CD4-positive, alpha-beta T cell treated with Interleukin-1 beta for 1 hour (primary cell): ENCODE measurements around the gene PSMD9.
A peak's percentile ranks its signal among the peaks of the same experiment; 100 is the strongest.
"Not testable (repeated sequence)": the region's sequence is repeated elsewhere in the genome, so short reads cannot be mapped to it uniquely, and the experiment has no call there.

Source experiments
- DNase-seq, 2 donors: peaks; one replicate each; pipeline ENCODE4 v3.0.0-alpha.2; 2020 to 2022

The PSMD9 gene

DNA sequence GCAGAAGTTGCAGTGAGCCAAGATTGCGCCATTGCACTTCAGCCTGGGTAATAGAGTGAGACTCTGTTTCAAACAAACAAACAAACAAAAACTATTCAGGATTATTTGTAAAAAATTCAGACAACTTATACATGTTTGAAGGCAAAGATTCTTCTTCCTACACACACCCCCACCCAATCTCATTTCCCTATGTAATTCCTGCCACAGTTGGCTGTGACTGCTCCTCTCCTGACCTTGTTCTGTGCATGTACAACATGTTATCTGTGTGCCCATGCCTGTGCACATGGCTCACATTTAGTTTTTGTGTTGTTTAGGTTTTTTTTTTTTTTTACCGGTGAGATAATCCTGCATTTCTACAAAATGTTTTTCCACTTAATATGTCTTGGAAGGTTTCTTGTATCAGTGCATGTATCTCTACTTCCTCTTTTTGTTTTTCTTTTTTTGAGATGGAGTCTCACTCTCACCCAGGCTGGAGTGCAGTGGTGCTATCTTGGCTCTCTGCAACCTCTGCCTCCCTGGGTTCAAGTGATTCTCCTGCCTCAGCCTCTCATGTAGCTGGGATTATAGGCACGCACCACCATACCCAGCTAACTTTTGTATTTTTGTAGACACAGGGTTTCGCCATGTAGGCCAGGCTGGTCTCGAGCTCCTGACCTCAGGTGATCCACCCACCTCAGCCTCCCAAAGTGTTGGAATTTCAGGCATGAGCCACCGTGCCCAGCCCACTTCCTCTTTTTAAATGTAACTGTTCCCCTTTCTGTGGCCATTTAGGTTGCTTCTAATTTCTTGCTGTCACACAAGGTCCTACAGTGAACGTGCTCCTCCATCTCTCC lies 38.5 kb downstream of the PSMD9 start:
- peak in 1 of 2 donors; percentile 46 for DNase-seq

- no peak for DNase-seq
Observed at GRCh38 chr12:121927813-121928212, 39.2 kb downstream of the PSMD9 start.

GRCh38 chr12:121929545-121929944 lies 41.0 kb downstream of the PSMD9 start:
- not testable (repeated sequence) for DNase-seq

DNA sequence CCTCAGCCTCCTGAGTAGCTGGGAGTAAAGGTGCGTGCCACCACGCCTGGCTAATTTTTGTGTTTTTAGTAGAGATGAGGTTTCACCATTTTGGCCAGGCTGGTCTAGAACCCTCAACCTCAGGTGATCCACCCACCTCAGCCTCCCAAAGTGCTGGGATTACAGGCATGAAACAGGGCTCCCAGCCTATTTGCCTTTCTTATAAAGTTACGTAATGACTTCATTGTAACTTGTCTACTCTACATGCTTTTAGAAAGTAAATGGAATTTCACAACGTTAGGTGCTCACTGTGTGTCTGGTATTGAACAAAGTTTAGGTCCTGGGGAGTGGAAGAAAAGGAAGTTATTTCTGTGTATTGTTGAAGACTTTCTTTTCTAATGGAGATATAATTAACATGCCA lies 42.3 kb downstream of the PSMD9 start:
- no peak for DNase-seq

DNA sequence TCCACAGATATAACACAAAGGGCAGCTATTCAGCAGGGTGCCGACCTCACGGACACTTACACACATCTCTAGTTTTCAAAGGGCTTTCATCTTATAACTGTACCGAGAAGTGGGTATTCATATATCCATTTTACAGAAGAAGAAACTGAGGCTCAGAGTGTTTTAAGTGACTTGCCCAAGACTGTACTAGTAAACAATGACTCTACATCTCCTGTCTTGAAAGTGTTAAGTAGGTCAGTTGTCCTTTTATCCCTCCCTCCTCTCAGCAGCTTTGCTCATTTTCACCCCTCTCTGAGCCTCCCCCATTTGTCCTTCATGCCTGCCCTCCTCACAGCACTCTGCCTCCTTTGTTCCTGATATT lies 43.6 kb downstream of the PSMD9 start:
- no peak for DNase-seq

- DNase-seq = no peak
Observed at GRCh38 chr12:121932914-121933521, 44.4 kb downstream of the PSMD9 start.

- no peak for DNase-seq
Observed at GRCh38 chr12:121933522-121934308, 45.1 kb downstream of the PSMD9 start.

GRCh38 chr12:121934309-121934664 lies 45.7 kb downstream of the PSMD9 start:
- no peak for DNase-seq

- DNase-seq = no peak
Observed at GRCh38 chr12:121937654-121938053, 49.1 kb downstream of the PSMD9 start.

GRCh38 chr12:121939186-121939585 lies 50.6 kb downstream of the PSMD9 start:
- DNase-seq = no peak

- no peak for DNase-seq
Observed at GRCh38 chr12:121939992-121940766, 51.6 kb downstream of the PSMD9 start.

DNA sequence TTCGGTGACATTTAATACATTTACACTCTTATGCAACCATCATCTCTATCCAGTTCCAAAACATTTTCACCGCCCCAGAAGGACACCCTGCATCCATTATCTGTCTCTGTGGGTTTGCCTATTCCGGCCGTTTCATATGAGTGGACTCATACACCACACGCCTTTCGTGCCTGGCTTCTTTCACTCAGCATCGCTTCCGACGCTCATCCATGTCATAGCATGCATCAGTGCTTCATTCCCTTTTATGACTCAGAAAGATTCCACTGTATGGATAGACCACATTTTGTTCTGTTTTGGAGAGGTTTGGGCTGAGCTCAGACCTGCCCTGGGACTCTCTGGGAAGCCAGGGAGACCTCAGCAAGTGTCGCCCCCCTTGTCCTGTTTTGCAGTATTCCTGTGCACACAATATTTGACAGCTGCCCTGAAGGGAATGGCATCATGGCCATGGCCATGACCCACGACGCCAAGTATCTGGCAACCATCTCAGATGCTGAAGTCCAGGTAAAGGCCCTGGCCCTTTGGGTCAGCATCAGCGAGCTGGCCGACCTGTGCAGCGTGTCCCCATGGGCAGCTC lies 53.6 kb downstream of the PSMD9 start:
- no peak for DNase-seq

DNA sequence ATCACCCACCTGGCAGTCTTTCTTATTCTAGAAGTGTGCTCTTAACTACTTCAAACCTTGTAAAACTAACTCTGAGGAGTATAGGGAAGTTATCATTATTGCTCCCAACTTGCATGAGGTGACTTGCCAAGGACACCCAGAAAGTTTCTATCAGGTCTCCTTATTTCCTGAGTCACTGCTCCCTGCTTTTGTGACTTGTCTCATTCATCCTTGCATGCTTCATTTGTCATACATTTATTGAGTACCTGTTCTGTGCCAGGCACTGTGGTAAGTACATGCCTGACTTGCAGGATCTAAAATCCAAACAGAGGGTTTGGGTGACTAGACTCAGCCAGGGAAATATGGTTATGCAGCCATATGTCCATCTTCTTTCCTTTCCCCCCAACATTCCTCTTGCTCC lies 55.3 kb downstream of the PSMD9 start:
- DNase-seq = no peak

- DNase-seq = no peak
Observed at GRCh38 chr12:121946313-121947025, 57.9 kb downstream of the PSMD9 start.

- DNase-seq = no peak
Observed at GRCh38 chr12:121947981-121948380, 59.4 kb downstream of the PSMD9 start.

DNA sequence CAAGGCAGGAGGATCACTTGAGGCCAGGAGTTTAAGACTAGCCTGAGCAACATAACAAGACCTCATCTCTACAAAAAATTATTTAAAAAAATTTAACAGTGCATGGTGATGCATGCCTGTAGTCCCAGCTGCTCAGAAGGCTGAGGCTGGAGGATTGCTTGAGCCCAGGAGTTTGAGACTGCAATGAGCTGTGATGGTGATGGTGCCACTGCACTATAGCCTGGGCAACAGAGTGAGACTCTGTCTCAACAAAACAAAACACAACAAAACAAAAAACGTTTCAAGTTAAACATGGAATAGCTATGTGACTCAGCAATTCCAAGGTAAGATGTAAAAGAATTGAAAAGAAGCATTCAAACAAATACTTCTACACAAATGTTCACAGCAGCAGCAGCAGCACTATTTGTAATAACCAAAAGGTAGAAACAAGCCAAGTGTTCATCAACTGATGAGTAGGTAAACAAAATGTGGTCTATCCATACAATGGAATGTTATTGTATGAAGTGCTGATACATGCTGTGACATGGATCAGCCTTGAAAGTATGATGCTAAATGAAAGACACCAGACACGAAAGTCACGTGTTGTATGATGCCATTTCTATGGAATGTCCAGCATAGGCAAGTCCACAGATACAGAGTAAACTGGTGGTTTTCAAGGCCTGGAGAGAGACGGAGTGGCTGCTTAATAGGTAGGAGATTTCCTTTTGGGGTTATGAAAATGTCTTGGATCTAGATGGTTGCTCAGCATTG lies 61.2 kb downstream of the PSMD9 start:
- no peak for DNase-seq

DNA sequence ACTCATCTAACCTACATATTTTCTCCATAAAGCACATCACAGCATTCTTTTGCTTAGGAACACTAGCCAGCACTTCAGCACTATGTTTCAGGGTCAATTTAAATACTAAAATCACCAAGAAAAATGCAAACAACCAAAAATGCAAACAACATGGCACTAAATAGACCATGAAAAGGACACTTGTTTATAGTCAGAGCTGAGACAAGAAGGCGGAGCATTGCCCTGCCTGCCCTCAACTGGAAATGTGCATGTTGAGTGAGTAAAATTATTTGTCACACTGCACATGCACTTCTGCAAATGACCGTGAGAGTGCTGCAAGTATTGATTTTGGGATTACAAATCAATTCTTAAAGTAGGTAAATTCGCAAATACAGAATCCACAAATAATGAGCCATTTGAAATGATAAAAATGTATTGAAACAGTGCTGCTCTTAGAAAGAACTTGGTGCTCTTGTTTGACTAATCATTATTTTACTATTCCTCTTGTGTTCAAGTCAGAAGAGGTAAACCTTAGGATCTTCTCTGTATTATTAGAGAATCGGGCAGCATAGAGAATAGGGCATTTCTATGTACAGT lies 64.6 kb downstream of the PSMD9 start:
- DNase-seq = no peak

GRCh38 chr12:121953695-121954094 lies 65.1 kb downstream of the PSMD9 start:
- no peak for DNase-seq

- no peak for DNase-seq
Observed at GRCh38 chr12:121955258-121956237, 67.0 kb downstream of the PSMD9 start.
